ENCODE data around the gene LRRC74A.

The LRRC74A gene

DNA sequence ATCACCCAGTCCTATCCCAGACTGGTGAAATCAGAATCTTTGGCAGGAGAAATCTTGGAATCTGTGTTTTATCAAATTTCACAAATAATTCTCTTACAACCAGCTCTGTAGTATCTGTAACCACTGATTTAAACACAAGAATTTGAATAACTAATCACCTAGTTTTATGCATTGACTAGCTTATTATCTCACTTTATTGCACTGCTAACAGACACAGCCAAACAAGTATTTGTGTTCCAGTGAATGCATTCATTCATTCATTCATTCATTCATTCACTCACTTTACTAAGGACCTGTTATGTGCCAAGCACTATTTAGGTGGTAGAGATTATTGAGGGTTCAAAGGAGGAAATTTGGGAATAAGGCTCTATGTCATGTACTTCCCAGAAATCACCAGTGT, 16.2 kb downstream of the LRRC74A start:
- no peaks in the 10 kb centered on the region for H3K9me3 ChIP-seq (ENCODE audit: control insufficient read depth, insufficient read depth, low read length)
- no peaks in the 10 kb centered on the region for H3K9me2 ChIP-seq (replicated peaks; ENCODE audit: control insufficient read depth, low read length)
- H4K20me1 ChIP-seq (ENCODE audit: control insufficient read depth, insufficient read depth, low read depth, low read length): no peaks in the 10 kb centered on the region
- no peaks in the 10 kb centered on the region for H3K36me3 ChIP-seq (ENCODE audit: control insufficient read depth, low read length)
- H3K79me2 ChIP-seq (ENCODE audit: control insufficient read depth, low read length): no peaks in the 10 kb centered on the region
- no peak overlapping the region for H3K27ac ChIP-seq (ENCODE audit: low read depth, low read length)
- H3K4me1 ChIP-seq (ENCODE audit: control insufficient read depth, low read length): peaks cover 27% of the 10 kb centered on the region
- no peaks in the 10 kb centered on the region for H3F3A ChIP-seq (ENCODE audit: control insufficient read depth, insufficient read depth)
- TF ChIP-seq, protein P1, sequence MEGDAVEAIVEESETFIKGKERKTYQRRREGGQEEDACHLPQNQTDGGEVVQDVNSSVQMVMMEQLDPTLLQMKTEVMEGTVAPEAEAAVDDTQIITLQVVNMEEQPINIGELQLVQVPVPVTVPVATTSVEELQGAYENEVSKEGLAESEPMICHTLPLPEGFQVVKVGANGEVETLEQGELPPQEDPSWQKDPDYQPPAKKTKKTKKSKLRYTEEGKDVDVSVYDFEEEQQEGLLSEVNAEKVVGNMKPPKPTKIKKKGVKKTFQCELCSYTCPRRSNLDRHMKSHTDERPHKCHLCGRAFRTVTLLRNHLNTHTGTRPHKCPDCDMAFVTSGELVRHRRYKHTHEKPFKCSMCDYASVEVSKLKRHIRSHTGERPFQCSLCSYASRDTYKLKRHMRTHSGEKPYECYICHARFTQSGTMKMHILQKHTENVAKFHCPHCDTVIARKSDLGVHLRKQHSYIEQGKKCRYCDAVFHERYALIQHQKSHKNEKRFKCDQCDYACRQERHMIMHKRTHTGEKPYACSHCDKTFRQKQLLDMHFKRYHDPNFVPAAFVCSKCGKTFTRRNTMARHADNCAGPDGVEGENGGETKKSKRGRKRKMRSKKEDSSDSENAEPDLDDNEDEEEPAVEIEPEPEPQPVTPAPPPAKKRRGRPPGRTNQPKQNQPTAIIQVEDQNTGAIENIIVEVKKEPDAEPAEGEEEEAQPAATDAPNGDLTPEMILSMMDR (IDR thresholded peaks at IDR 0.05; ENCODE audit: low read depth, low read length, poor library complexity, severe bottlenecking): no peak
- TF ChIP-seq EZH2phosphoT487 (IDR thresholded peaks at IDR 0.05; ENCODE audit: borderline replicate concordance, low read length): no peak
- H3K4me2 ChIP-seq (ENCODE audit: low read length): no peak overlapping the region
- peaks cover 25% of the 10 kb centered on the region for H3K27me3 ChIP-seq (ENCODE audit: control insufficient read depth, low read length)
- no peak overlapping the region for H3K4me3 ChIP-seq (ENCODE audit: low read length)

DNA sequence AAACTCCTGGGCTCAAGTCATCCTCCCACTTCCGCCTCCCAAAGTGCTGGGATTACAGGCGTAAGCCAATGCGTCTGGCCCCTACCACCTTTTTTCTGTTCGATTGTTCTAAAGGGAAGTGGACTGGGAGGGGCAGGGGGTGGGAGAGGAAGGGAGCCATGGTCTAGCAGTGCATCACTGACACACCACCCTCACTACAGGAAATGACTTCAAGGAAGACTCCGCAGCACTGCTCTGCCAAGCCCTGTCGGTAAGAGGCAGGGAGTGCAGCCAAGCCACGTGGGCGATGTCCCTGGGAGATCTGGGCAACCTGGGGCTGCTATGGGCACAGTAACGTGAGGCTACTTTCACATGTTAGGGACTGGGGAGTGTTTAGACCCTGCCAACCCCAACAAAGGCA, 18.0 kb downstream of the LRRC74A start:
- H3F3A ChIP-seq (ENCODE audit: control insufficient read depth, insufficient read depth): no peaks in the 10 kb centered on the region
- H3K4me2 ChIP-seq (ENCODE audit: low read length): no peak overlapping the region
- no peak overlapping the region for H3K27ac ChIP-seq (ENCODE audit: low read depth, low read length)
- TF ChIP-seq EZH2phosphoT487 (IDR thresholded peaks at IDR 0.05; ENCODE audit: borderline replicate concordance, low read length): no peak
- TF ChIP-seq, protein P1 (IDR thresholded peaks at IDR 0.05; ENCODE audit: low read depth, low read length, poor library complexity, severe bottlenecking): no peak
- no peaks in the 10 kb centered on the region for H4K20me1 ChIP-seq (ENCODE audit: control insufficient read depth, insufficient read depth, low read depth, low read length)
- H3K79me2 ChIP-seq (ENCODE audit: control insufficient read depth, low read length): no peaks in the 10 kb centered on the region
- no peaks in the 10 kb centered on the region for H3K9me3 ChIP-seq (ENCODE audit: control insufficient read depth, insufficient read depth, low read length)
- H3K36me3 ChIP-seq (ENCODE audit: control insufficient read depth, low read length): no peaks in the 10 kb centered on the region
- H3K27me3 ChIP-seq (ENCODE audit: control insufficient read depth, low read length): peaks cover 9% of the 10 kb centered on the region
- H3K9me2 ChIP-seq (replicated peaks; ENCODE audit: control insufficient read depth, low read length): no peaks in the 10 kb centered on the region
- no peak overlapping the region for H3K4me3 ChIP-seq (ENCODE audit: low read length)
- H3K4me1 ChIP-seq (ENCODE audit: control insufficient read depth, low read length): peaks cover 27% of the 10 kb centered on the region

DNA sequence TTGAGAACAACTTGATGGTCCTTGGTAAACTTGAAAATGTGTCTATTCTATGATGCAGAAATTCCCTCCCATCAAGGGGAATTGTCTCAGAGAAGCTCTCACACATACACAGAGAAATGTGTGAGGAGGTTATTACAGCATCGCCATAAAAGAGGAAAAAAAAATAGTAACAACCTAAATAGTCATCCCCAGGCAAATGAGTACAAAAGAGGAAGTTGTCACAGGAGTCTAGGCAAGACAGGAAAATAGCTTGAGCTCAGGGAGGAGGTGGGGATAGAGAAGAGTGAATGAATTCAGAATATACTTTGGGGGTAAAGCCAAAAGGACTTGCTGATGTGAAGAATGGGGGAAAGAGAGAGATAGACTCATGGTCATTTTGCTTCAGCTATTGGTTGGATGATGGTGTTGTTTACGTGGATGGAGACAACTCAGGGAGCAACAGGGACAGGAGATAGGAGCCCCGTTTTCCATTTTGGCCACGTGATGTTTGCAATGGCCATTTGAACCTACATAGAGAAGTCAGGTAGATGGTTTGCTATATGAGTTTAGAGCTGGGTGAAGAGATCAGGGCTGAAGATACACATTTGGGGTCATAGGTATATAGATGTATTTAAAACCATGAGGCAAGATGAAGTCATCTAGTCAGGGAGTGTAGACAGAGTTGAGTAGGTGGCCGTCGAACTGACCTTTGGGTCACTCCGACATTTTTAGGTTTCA, 20.3 kb downstream of the LRRC74A start:
- TF ChIP-seq EZH2phosphoT487 (IDR thresholded peaks at IDR 0.05; ENCODE audit: borderline replicate concordance, low read length): no peak
- TF ChIP-seq, protein P1 (IDR thresholded peaks at IDR 0.05; ENCODE audit: low read depth, low read length, poor library complexity, severe bottlenecking): no peak
- peaks cover 9% of the 10 kb centered on the region; the same call in 1 of the 2 replicates for H3K27me3 ChIP-seq (ENCODE audit: control insufficient read depth, low read length)
- H3K4me3 ChIP-seq (ENCODE audit: low read length): peak overlapping the region; percentile 22; the same call in 1 of the 2 replicates
- peak overlapping the region; percentile 59 for H3K4me2 ChIP-seq (ENCODE audit: low read length)
- H4K20me1 ChIP-seq (ENCODE audit: control insufficient read depth, insufficient read depth, low read depth, low read length): no peaks in the 10 kb centered on the region
- no peaks in the 10 kb centered on the region for H3K36me3 ChIP-seq (ENCODE audit: control insufficient read depth, low read length)
- no peaks in the 10 kb centered on the region for H3F3A ChIP-seq (ENCODE audit: control insufficient read depth, insufficient read depth)
- no peak overlapping the region for H3K27ac ChIP-seq (ENCODE audit: low read depth, low read length)
- no peaks in the 10 kb centered on the region for H3K9me3 ChIP-seq (ENCODE audit: control insufficient read depth, insufficient read depth, low read length)
- H3K4me1 ChIP-seq (ENCODE audit: control insufficient read depth, low read length): peaks cover 27% of the 10 kb centered on the region
- H3K9me2 ChIP-seq (replicated peaks; ENCODE audit: control insufficient read depth, low read length): no peaks in the 10 kb centered on the region
- H3K79me2 ChIP-seq (ENCODE audit: control insufficient read depth, low read length): no peaks in the 10 kb centered on the region

Measured in DOHH2 (cell line).